Suprapubic skin (tissue), 4 donors: ENCODE measurements around the gene NR1D2. TPM values are rescaled to one million over a fixed set of nuclear protein-coding genes. Genes with fewer than 3 reads are reported as not detected.

ENCODE experiments used
- DNase-seq, 2 donors: peaks; one replicate each; pipeline ENCODE4 v3.0.0-alpha.2; 2019; ENCODE audit warnings: low spot score in 2 of 2
- H3K27ac ChIP-seq: fragments of 200-600 bp; sonication (generic); one replicate; pipeline ENCODE4 v1.5.1; 2019
- H3K27me3 ChIP-seq: fragments of 200-600 bp; sonication (generic); one replicate; pipeline ENCODE4 v1.5.1; 2019
- H3K36me3 ChIP-seq: fragments of 200-600 bp; sonication (generic); one replicate; pipeline ENCODE4 v1.5.1; 2019
- H3K4me1 ChIP-seq: fragments of 200-600 bp; sonication (generic); one replicate; pipeline ENCODE4 v1.5.1; 2019
- H3K4me3 ChIP-seq: fragments of 200-600 bp; sonication (generic); one replicate; pipeline ENCODE4 v1.5.1; 2019; ENCODE audit warnings: mild to moderate bottlenecking
- H3K9me3 ChIP-seq: fragments of 200-600 bp; sonication (generic); one replicate; pipeline ENCODE4 v1.5.1; 2019
- CTCF ChIP-seq, 2 donors: fragments of 200-600 bp in 1 of 2; fragments of 450-650 bp in 1 of 2; sonication (generic) in 1 of 2; IDR thresholded peaks; one replicate each; pipeline ENCODE4 v1.5.1; 2016 to 2019; ENCODE audit warnings: antibody characterized with exemption in 2 of 2, mild to moderate bottlenecking in 1 of 2, moderate library complexity in 1 of 2
- EP300 ChIP-seq: sonication (generic); formaldehyde crosslinking; IDR thresholded peaks from one replicate; pipeline ENCODE4 v1.6.1; 2017; ENCODE audit warnings: antibody characterized with exemption
- POLR2A ChIP-seq, 2 donors: fragments of 450-650 bp; IDR thresholded peaks; one replicate each; pipeline ENCODE4 v1.6.1; 2017; ENCODE audit warnings: antibody characterized with exemption in 2 of 2, mild to moderate bottlenecking in 2 of 2, moderate library complexity in 2 of 2
- POLR2AphosphoS5 ChIP-seq, 3 donors: sonication (generic); formaldehyde crosslinking; IDR thresholded peaks; one replicate each; pipeline ENCODE4 v1.6.1; 2017; ENCODE audit warnings: antibody characterized with exemption in 3 of 3
- WGBS: methylation state at CpG from one replicate; pipeline ENCODE4 v1.1.5; 2018; 5-methylcytosine and 5-hydroxymethylcytosine counted together
- total RNA-seq, 4 donors: library from RNA; depleted of rRNA; stranded (reverse); fragments of >200 nt; gene quantifications; one replicate each; pipeline ENCODE4 v1.1.0, GENCODE V29; 2016

NR1D2 gene
- total RNA-seq, 4 donors from 2014 or later: 24.4 to 44.1 (median 39.1) TPM

- H3K36me3 ChIP-seq: no peaks in the 10 kb centered on the region
- no peaks in the 10 kb centered on the region for H3K9me3 ChIP-seq
- DNase-seq: peak; percentile 98
- H3K4me3 ChIP-seq: peak overlapping the region; percentile 88
- no peaks in the 10 kb centered on the region for H3K27me3 ChIP-seq
- peak overlapping the region; percentile 100 for H3K27ac ChIP-seq
- TF ChIP-seq POLR2A (IDR thresholded peaks at IDR 0.05) (no peak), CTCF (IDR thresholded peaks at IDR 0.05) (no peak), EP300 (no peak), POLR2AphosphoS5 (IDR thresholded peaks at IDR 0.05) (peak; percentile 33 to 74 (median 67))
- WGBS: under 1% methylated on average over 18 of the region's 87 CpGs
- peaks cover 47% of the 10 kb centered on the region for H3K4me1 ChIP-seq
Observed at GRCh38 chr3:23945913-23946687, 1.0 kb downstream of the NR1D2 start.

- H3K4me1 ChIP-seq: peaks cover 71% of the 10 kb centered on the region
- no peaks in the 10 kb centered on the region for H3K36me3 ChIP-seq
- 89% methylated on average over 2 of the region's 2 CpGs for WGBS
- H3K27ac ChIP-seq: no peak overlapping the region
- no peak overlapping the region for H3K4me3 ChIP-seq
- H3K27me3 ChIP-seq: no peaks in the 10 kb centered on the region
- DNase-seq: no peak
- no peaks in the 10 kb centered on the region for H3K9me3 ChIP-seq
- no peak for TF ChIP-seq POLR2AphosphoS5 (IDR thresholded peaks at IDR 0.05)
- no peak for TF ChIP-seq EP300
- no peak for TF ChIP-seq CTCF (IDR thresholded peaks at IDR 0.05)
- no peak for TF ChIP-seq POLR2A (IDR thresholded peaks at IDR 0.05)
Observed at GRCh38 chr3:23948761-23949160, 3.7 kb downstream of the NR1D2 start.

- H3K4me1 ChIP-seq: peaks cover 67% of the 10 kb centered on the region
- H3K27me3 ChIP-seq: no peaks in the 10 kb centered on the region
- H3K36me3 ChIP-seq: no peaks in the 10 kb centered on the region
- H3K9me3 ChIP-seq: no peaks in the 10 kb centered on the region
- H3K27ac ChIP-seq: no peak overlapping the region
- TF ChIP-seq EP300 (no peak), CTCF (IDR thresholded peaks at IDR 0.05) (no peak), POLR2AphosphoS5 (IDR thresholded peaks at IDR 0.05) (no peak), POLR2A (IDR thresholded peaks at IDR 0.05) (no peak)
- no peak overlapping the region for H3K4me3 ChIP-seq
- DNase-seq: no peak
Observed at GRCh38 chr3:23949784-23950183, 4.7 kb downstream of the NR1D2 start.

GRCh38 chr3:23950293-23950692, 5.2 kb downstream of the NR1D2 start:
- Histone ChIP-seq H3K27me3 (no peaks in the 10 kb centered on the region), H3K36me3 (no peaks in the 10 kb centered on the region), H3K4me3 (no peak overlapping the region), H3K27ac (no peak overlapping the region), H3K9me3 (no peaks in the 10 kb centered on the region), H3K4me1 (peaks cover 67% of the 10 kb centered on the region)
- TF ChIP-seq POLR2AphosphoS5 (IDR thresholded peaks at IDR 0.05): no peak
- TF ChIP-seq POLR2A (IDR thresholded peaks at IDR 0.05): no peak
- TF ChIP-seq CTCF (IDR thresholded peaks at IDR 0.05): no peak
- TF ChIP-seq EP300: no peak
- no peak for DNase-seq

GRCh38 chr3:23952646-23953045, 7.6 kb downstream of the NR1D2 start:
- Histone ChIP-seq H3K36me3 (no peaks in the 10 kb centered on the region), H3K27me3 (no peaks in the 10 kb centered on the region), H3K4me3 (no peak overlapping the region), H3K4me1 (peaks cover 59% of the 10 kb centered on the region), H3K27ac (no peak overlapping the region), H3K9me3 (no peaks in the 10 kb centered on the region)
- 70% methylated on average over 4 of the region's 4 CpGs for WGBS
- TF ChIP-seq CTCF (IDR thresholded peaks at IDR 0.05) (no peak), EP300 (no peak), POLR2A (IDR thresholded peaks at IDR 0.05) (no peak), POLR2AphosphoS5 (IDR thresholded peaks at IDR 0.05) (no peak)
- no peak for DNase-seq
